Activated CD4-positive, alpha-beta memory T cell treated with anti-CD3 and anti-CD28 coated beads, Interleukin-2, amount 10 ng/mL, durations not matched to agents 7 days and 5 days (primary cell): ENCODE measurements around the gene FDX1. TPM values are rescaled to one million over a fixed set of nuclear protein-coding genes. Genes with fewer than 3 reads are reported as not detected.
A peak's percentile ranks its signal among the peaks of the same experiment; 100 is the strongest.
"Not testable (repeated sequence)": the region's sequence is repeated elsewhere in the genome, so short reads cannot be mapped to it uniquely, and the experiment has no call there.

Source experiments
- CTCF ChIA-PET: fragments of 350-600 bp; sonication (Branson Sonifier 250); formaldehyde crosslinking; loops from one replicate; lab custom pipeline; 2021; ENCODE audit warnings: antibody characterized with exemption, inconsistent platforms; lab: Charles Lee
- POLR2A ChIA-PET: fragments of 350-600 bp; sonication (Branson Sonifier 250); formaldehyde crosslinking; loops from one replicate; lab custom pipeline; 2021; ENCODE audit warnings: antibody characterized with exemption; lab: Charles Lee
- DNase-seq: peaks from one replicate; pipeline ENCODE4 v3.0.0-alpha.2; 2020
- H3K27ac Mint-ChIP-seq: one replicate; pipeline ENCODE4 v1.8.0; 2021; ENCODE audit warnings: mild to moderate bottlenecking, mixed read lengths
- H3K27me3 Mint-ChIP-seq: one replicate; pipeline ENCODE4 v1.8.0; 2021; ENCODE audit warnings: mixed read lengths
- H3K36me3 Mint-ChIP-seq: one replicate; pipeline ENCODE4 v1.8.0; 2021; ENCODE audit warnings: low read depth, mixed read lengths
- H3K4me1 Mint-ChIP-seq: one replicate; pipeline ENCODE4 v1.8.0; 2021; ENCODE audit warnings: mixed read lengths
- H3K4me3 Mint-ChIP-seq: one replicate; pipeline ENCODE4 v1.8.0; 2021; ENCODE audit warnings: mild to moderate bottlenecking, mixed read lengths
- H3K9me3 Mint-ChIP-seq: one replicate; pipeline ENCODE4 v1.8.0; 2021; ENCODE audit warnings: mixed read lengths
- total RNA-seq, 2 experiments: library from RNA; stranded (reverse); gene quantifications; one replicate each; pipeline ENCODE4 v1.2.3, GENCODE V29; 2021

FDX1 gene
- total RNA-seq, result 10 to 100 TPM; 10.9 to 11.6 TPM

GRCh38 chr11:110429731-110430266, at the start of gene FDX1:
Gene FDX1 (plus strand): TSS chr11:110429948. CDS start chr11:110430121, 173 bp downstream.
- H3K4me1 Mint-ChIP-seq, result peaks cover 40% of the 10 kb centered on the region
- H3K9me3 Mint-ChIP-seq, result no peaks in the 10 kb centered on the region
- CTCF ChIA-PET, result interaction anchor here (0.6 to 8.1 kb wide), 27 partner anchors 9 to 989 kb away, joined by 3 to 107 read pairs (median 4); partner anchors contain the start of gene RDX
- H3K4me3 Mint-ChIP-seq, result peak within 1 kb of the TSS; percentile 96
- H3K27me3 Mint-ChIP-seq, result no peaks in the 10 kb centered on the region
- POLR2A ChIA-PET, result interaction anchor here (0.6 to 2.3 kb wide), 11 partner anchors 16 to 478 kb away, joined by 3 to 8 read pairs (median 3); partner anchors contain the start of gene RDX
- peak within 1 kb of the TSS; percentile 86 for H3K27ac Mint-ChIP-seq
- peak; percentile 80 for DNase-seq
- H3K36me3 Mint-ChIP-seq, result peaks cover 3% of the 10 kb centered on the region

- Mint-ChIP-seq H3K4me3 (no peak overlapping the region), H3K27ac (no peak overlapping the region), H3K36me3 (peaks cover 4% of the 10 kb centered on the region), H3K9me3 (peaks cover 1% of the 10 kb centered on the region), H3K27me3 (peaks cover 6% of the 10 kb centered on the region), H3K4me1 (peaks cover 6% of the 10 kb centered on the region)
- POLR2A ChIA-PET, result interaction anchor here (0.9 kb wide), 1 partner anchor 50 kb away, joined by 3 read pairs; no protein-coding TSS in a partner anchor
- CTCF ChIA-PET, result interaction anchor here (1.4 to 1.8 kb wide), 3 partner anchors 48 to 183 kb away, joined by 3 to 13 read pairs (median 4); partner anchors contain the start of gene FDX1
- no peak for DNase-seq
Measured at GRCh38 chr11:110380836-110381622, 48.7 kb upstream of the FDX1 start.

- POLR2A ChIA-PET, result not testable (repeated sequence)
Measured at GRCh38 chr11:110388231-110388630, 41.5 kb upstream of the FDX1 start.

GRCh38 chr11:110389965-110390364, 39.8 kb upstream of the FDX1 start:
- CTCF ChIA-PET, result no interaction called here
- Mint-ChIP-seq H3K27me3 (peaks cover 7% of the 10 kb centered on the region), H3K27ac (no peak overlapping the region), H3K4me3 (no peak overlapping the region), H3K9me3 (peaks cover 2% of the 10 kb centered on the region), H3K4me1 (peaks cover 13% of the 10 kb centered on the region), H3K36me3 (peaks cover 10% of the 10 kb centered on the region)
- POLR2A ChIA-PET, result no interaction called here
- no peak for DNase-seq

More at GRCh38 chr11:110388231-110388630, 41.5 kb upstream of the FDX1 start:
- CTCF ChIA-PET, result interaction anchor here (1.1 to 1.4 kb wide), 5 partner anchors 11 to 47 kb away, joined by 3 to 7 read pairs (median 4); partner anchors contain the start of gene FDX1
- peak; percentile 37 for DNase-seq
- not testable (repeated sequence) for H3K4me3 Mint-ChIP-seq, H3K27ac Mint-ChIP-seq, H3K27me3 Mint-ChIP-seq, H3K9me3 Mint-ChIP-seq
- peaks cover 10% of the 10 kb centered on the region for H3K36me3 Mint-ChIP-seq
- peaks cover 13% of the 10 kb centered on the region for H3K4me1 Mint-ChIP-seq

GRCh38 chr11:110392056-110392455, 37.7 kb upstream of the FDX1 start:
- POLR2A ChIA-PET, result no interaction called here
- H3K9me3 Mint-ChIP-seq, result peaks cover 3% of the 10 kb centered on the region
- no peak for DNase-seq
- peaks cover 5% of the 10 kb centered on the region for H3K36me3 Mint-ChIP-seq
- CTCF ChIA-PET, result interaction anchor here (0.6 to 1.8 kb wide), 4 partner anchors 15 to 185 kb away, joined by 3 to 4 read pairs (median 3); partner anchors contain the start of gene FDX1
- H3K27me3 Mint-ChIP-seq, result peaks cover 5% of the 10 kb centered on the region
- no peak overlapping the region for H3K4me3 Mint-ChIP-seq
- H3K4me1 Mint-ChIP-seq, result peaks cover 13% of the 10 kb centered on the region
- H3K27ac Mint-ChIP-seq, result no peak overlapping the region

- H3K9me3 Mint-ChIP-seq, POLR2A ChIA-PET, H3K27me3 Mint-ChIP-seq, H3K4me1 Mint-ChIP-seq, H3K36me3 Mint-ChIP-seq, H3K27ac Mint-ChIP-seq, H3K4me3 Mint-ChIP-seq, DNase-seq: not testable (repeated sequence)
- CTCF ChIA-PET, result interaction anchor here (1.6 kb wide), 1 partner anchor 32 kb away, joined by 6 read pairs; the partner anchor contains the start of gene FDX1
Measured at GRCh38 chr11:110397668-110398286, 32.0 kb upstream of the FDX1 start.

GRCh38 chr11:110403585-110403984, 26.2 kb upstream of the FDX1 start:
- DNase-seq, H3K36me3 Mint-ChIP-seq, H3K9me3 Mint-ChIP-seq, H3K27me3 Mint-ChIP-seq, CTCF ChIA-PET, H3K4me1 Mint-ChIP-seq, H3K4me3 Mint-ChIP-seq, H3K27ac Mint-ChIP-seq, POLR2A ChIA-PET: not testable (repeated sequence)

- CTCF ChIA-PET, DNase-seq, H3K36me3 Mint-ChIP-seq, H3K27me3 Mint-ChIP-seq, POLR2A ChIA-PET, H3K9me3 Mint-ChIP-seq, H3K27ac Mint-ChIP-seq, H3K4me3 Mint-ChIP-seq, H3K4me1 Mint-ChIP-seq: not testable (repeated sequence)
Measured at GRCh38 chr11:110405636-110406035, 24.1 kb upstream of the FDX1 start.

- DNase-seq, result no peak
- Mint-ChIP-seq H3K4me1 (no peaks in the 10 kb centered on the region), H3K27me3 (peaks cover 5% of the 10 kb centered on the region), H3K36me3 (no peaks in the 10 kb centered on the region), H3K9me3 (peaks cover 7% of the 10 kb centered on the region), H3K27ac (no peak overlapping the region), H3K4me3 (no peak overlapping the region)
- ChIA-PET POLR2A (no interaction called here), CTCF (interaction anchor here (1.0 to 1.2 kb wide), 2 partner anchors 22 to 206 kb away, joined by 3 read pairs; partner anchors contain the start of gene FDX1)
Measured at GRCh38 chr11:110407315-110407714, 22.4 kb upstream of the FDX1 start.

GRCh38 chr11:110409174-110409573, 20.6 kb upstream of the FDX1 start:
- Mint-ChIP-seq H3K4me3 (no peak overlapping the region), H3K36me3 (no peaks in the 10 kb centered on the region), H3K27ac (no peak overlapping the region), H3K4me1 (no peaks in the 10 kb centered on the region), H3K27me3 (peaks cover 5% of the 10 kb centered on the region), H3K9me3 (peaks cover 7% of the 10 kb centered on the region)
- POLR2A ChIA-PET, result no interaction called here
- DNase-seq, result no peak
- CTCF ChIA-PET, result no interaction called here

- Mint-ChIP-seq H3K27me3 (peaks cover 5% of the 10 kb centered on the region), H3K36me3 (no peaks in the 10 kb centered on the region), H3K9me3 (peaks cover 1% of the 10 kb centered on the region), H3K4me3 (no peak overlapping the region), H3K4me1 (no peaks in the 10 kb centered on the region), H3K27ac (no peak overlapping the region)
- no peak for DNase-seq
- ChIA-PET POLR2A (no interaction called here), CTCF (no interaction called here)
Measured at GRCh38 chr11:110410651-110411050, 19.1 kb upstream of the FDX1 start.

- ChIA-PET CTCF (interaction anchor here (1.6 to 3.7 kb wide), 2 partner anchors 15 to 20 kb away, joined by 5 to 19 read pairs; partner anchors contain the start of gene FDX1), POLR2A (no interaction called here)
- Mint-ChIP-seq H3K4me1 (no peaks in the 10 kb centered on the region), H3K36me3 (peaks cover 1% of the 10 kb centered on the region), H3K27me3 (peaks cover 3% of the 10 kb centered on the region), H3K9me3 (no peaks in the 10 kb centered on the region), H3K4me3 (no peak overlapping the region), H3K27ac (no peak overlapping the region)
- DNase-seq, result no peak
Measured at GRCh38 chr11:110415081-110415480, 14.7 kb upstream of the FDX1 start.

GRCh38 chr11:110421658-110422057, 8.1 kb upstream of the FDX1 start:
- DNase-seq, POLR2A ChIA-PET, H3K27me3 Mint-ChIP-seq, H3K4me1 Mint-ChIP-seq, H3K4me3 Mint-ChIP-seq, H3K36me3 Mint-ChIP-seq, H3K27ac Mint-ChIP-seq, H3K9me3 Mint-ChIP-seq: not testable (repeated sequence)
- CTCF ChIA-PET, result interaction anchor here (2.2 kb wide), 1 partner anchor 8 kb away, joined by 7 read pairs; the partner anchor contains the start of gene FDX1
